Measurements from ENCODE around the gene EHD4.

EHD4 gene

DNA sequence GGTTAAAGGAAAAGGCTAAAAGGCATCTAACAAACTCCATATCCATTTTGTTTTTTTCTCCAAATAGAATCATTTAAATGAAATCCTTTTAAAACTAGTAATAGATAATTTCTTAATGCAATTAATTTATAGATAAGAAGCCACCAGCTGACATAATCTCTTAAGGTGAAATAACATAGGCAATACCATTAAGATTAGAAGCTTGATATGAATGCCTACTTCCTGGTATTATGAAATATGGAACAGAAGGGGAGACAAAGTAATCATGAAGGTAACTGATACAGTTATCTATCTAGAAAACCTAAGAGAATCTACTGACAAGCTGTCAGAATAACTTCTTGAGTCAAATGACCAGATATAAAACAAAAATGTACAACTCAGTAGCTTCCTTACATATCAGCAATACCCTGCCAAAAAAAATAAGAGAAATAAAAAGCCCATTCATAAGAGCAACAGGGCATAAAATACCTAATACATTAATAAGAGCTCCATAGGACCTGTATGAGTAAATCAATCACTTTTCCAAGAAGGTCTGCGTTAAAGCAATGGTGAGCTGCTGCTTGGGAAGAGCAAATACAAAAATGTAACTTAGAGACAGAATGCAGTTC lies 10.7 kb downstream of the EHD4 start:
- no peak for DNase-seq
- intact Hi-C loops (cut with DNase I): no loop called here

DNA sequence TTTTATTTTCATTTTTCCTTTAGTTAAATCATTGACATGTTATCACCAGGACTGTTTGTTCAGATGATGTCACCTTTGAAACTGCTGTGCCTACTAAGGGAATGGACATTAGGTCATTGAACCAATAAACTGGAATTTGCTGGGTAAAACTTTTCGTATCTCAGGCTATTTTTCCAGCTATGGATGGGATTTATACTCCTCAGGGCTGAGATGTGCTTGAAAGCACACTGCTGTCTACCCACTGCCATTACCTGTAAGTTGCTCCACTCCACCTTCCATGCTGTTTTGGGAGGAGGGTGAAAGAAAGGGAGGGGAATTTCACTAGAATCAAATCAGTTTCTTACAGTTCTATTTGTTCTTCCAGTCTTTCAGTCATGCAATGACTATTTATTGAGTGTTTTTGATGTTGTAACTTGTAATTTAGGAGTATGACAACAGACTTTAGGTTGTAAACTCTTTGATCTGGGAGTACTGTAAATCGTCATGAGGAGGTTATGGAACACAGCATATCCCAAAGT lies 11.3 kb downstream of the EHD4 start:
- intact Hi-C loops (cut with DNase I): no loop called here
- DNase-seq: no peak

DNA sequence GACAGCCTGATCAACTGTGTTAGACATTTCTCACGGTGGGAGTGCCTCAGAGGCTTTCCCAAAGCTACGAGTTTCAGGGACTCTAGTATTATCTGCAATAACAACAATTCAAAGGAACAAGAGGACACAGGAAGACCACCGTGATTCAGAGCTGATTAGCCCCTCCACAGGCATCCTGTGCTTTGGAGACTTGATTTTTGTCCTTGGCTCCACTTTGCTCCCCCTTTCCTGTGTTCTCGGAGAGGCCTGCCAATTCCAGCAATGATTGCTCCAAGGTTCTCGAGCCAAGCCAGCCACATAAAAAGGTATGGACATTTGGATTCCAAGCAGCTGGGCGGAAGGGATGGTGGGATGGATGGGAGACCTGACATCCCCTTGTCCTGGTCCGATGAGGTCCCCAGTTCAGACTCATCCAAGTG lies 14.3 kb downstream of the EHD4 start:
- no peak for DNase-seq
- intact Hi-C loops (cut with DNase I): no loop called here

DNA sequence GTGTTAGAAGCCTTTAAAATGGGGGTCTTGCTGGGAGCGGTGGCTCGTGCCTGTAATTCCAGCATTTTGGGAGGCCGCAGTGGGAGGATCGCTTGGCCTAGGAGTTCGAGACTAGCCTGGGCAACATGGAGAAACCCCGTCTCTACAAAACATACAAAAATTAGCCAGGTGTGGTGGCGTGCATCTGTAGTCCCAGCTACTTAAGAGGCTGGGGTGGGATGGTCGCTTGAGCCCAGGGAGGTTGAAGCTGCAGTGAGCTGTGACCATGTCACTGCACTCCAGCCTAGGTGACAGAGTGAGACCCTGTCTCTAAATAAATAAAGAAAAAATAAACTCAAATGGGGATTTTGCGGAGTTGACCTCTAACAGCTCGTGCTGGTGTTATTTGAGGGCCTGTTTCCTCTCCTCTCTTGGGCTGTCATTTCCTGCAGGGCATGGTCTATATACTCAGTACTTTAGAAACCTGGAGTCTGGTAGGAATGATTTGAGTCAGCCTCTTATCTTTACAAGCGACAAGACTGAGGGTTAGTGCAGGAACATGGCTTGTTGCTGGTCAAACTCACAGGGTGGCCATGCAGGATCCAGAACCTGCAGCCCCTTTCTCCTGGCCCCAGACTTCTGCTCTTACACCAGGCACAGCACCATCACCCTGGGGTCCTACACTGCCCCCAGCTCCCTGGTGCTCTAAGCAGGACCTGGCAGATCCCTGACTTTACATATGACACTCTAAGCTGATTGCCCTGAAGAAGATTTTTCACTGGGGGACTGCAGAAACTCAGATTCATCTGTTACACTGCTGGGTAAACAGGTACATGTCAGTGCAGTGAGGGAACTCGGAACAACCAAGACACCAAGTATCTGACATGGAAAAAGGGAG lies 15.1 kb downstream of the EHD4 start:
- intact Hi-C loops (cut with DNase I): no loop called here
- no peak for DNase-seq

DNA sequence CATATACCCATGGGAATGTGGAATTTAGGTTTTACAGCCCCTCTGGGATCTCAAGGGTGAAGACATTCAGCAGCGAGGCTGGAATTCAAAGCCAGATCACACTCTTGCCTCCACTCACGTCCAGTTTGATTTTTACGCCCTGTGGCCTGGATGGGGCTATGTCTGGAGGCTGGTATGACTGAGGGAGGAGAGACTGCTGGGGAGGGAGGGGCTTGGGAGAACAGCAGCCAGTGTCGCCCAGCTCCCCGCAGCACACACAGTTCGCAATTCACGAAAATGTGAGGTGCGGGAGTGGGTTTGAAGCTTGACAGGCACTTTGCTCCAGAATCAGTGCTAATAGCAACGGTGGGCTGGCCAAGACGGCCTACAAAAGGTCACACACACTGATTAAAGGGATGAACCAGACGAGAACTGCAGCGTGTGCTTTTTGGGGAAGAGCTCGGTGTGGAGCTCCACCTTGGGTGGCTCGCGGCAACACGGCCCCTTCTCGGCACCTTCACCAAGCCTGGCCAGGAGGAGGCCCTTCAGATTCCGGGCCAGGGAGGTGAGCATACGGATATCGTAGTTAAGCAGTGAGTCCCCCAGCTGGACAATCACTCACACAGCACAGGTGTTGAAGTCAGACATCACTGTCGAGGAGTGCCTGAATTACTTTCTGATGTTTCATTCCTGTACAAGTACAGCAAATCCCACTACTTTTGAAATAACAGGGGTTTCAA lies 16.4 kb downstream of the EHD4 start:
- DNase-seq: no peak
- intact Hi-C loops (cut with DNase I): no loop called here

DNA sequence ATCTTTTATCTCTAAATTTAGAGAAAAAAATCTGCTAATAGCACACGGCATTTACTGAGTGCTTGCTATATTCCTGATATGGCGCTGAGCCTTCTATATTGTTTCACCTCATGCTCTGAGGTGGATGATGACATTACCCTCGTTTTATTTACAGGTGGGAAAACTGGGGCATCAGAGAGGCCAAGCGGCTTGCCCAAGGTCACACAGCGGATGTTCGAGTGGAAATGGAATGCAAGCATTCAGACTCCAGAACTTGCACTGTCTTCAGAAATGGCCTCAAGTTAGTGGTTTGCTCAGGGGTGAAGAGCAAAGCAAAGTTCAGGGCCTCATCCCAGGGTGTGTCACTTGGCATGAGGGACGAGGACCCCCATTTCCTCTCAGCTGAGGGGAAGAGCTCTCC lies 17.3 kb downstream of the EHD4 start:
- intact Hi-C loops (cut with DNase I): no loop called here
- no peak for DNase-seq

DNA sequence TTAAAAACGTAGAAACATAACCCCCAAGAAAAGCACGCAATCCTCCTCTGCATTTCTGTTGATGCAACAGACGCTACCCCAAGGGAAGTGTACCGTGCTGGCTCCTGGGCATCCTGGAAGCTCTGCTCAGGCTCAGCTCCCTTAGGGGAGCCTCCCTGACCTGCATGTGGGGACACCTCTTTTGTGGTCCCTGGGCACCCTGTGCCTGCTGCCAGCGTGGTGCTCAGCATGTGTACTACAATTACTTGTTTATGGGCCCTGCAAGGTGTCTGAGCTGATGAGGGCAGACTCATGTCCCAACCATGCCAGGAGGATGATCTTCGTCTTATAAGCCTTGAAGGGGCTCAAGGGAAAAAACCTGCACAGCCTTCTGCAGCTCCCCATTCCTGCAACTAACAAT lies 18.3 kb downstream of the EHD4 start:
- no peak for DNase-seq
- intact Hi-C loops (cut with DNase I): no loop called here

DNA sequence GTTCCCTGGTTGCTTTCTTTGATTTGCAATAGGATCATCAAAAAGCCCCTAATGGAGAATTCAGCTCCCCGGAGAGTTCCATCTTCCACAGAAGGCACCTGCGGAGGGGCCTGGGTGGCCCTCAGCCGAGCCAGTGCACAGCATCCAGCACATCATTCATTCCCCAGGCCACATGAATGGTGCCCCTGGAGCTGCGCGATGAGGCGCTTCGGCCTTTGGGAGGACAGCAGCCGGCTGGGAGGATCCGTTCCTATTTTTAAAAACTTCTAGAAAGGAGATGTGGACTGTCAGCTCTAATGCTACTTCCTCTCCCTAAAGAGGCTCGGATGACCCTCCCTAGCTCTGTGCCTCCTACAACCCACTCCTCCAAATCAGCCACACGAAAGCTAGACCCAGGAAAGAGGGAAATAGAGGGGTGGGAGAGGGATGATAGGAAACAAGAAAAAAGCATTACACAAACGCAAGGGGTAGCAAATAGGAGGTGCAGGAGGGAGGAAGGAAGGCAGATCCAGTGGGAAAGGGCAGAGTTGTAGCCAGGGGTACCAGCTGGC lies 20.3 kb downstream of the EHD4 start:
- DNase-seq: peak in 1 of 10 donors; percentile 63
- intact Hi-C loops (cut with DNase I): no loop called here

DNA sequence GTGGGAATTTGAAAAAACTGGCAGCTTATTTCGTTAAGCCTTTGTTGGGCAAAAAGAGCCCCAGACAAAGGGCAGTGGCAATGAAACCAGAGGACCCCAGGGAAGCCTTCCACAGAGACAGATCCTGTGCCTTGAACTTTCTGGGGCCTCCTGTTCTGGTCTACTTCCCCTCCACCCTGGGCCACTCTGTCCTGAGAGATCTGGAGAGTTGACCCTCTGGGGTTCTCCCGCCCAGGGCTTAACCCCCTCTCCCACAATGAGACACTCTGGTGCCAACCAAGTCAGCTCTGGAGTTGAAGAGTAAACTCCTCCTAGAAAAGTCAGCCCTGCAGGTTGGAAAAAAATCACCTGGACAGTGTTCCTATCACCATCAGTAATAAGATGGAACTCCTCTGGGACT lies 20.8 kb downstream of the EHD4 start:
- no peak for DNase-seq
- intact Hi-C loops (cut with DNase I): no loop called here

DNA sequence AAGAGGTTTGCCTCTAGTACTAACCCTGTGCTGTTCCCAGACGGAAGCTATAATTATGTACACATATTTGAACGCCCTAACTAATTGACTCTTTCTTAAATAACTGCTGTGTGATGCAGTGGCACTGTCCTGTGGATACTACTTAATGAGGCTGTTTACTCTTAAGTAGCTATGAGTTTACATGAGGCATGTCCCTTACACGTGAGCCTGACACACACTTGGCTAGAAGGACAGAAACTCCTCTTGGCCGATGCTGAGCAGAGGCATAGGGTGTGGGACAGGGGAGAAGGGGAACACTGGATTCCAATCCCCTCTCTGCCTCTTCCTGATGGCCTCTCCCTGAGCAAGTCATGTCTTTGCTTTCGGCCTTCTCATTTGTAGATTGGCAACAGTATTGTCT lies 21.9 kb downstream of the EHD4 start:
- intact Hi-C loops (cut with DNase I): no loop called here
- DNase-seq: no peak

DNA sequence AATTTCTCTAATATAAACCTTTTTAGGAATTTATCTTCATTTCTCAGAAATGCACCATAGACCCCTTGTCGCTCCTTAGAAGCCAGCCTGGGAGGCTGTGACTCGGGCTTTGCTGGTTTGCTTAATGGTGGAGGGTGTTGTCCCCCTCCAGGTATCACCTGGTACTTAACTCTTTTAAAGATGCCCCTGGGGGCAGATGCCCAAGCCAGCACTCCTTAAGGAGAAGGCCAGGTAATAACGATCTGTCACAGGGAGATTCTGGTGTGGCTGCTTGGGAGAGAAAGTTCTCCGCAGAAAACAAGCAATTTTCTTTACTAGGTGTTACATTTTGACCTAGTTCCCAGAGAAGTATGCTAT lies 22.3 kb downstream of the EHD4 start:
- no peak for DNase-seq
- intact Hi-C loops (cut with DNase I): no loop called here

DNA sequence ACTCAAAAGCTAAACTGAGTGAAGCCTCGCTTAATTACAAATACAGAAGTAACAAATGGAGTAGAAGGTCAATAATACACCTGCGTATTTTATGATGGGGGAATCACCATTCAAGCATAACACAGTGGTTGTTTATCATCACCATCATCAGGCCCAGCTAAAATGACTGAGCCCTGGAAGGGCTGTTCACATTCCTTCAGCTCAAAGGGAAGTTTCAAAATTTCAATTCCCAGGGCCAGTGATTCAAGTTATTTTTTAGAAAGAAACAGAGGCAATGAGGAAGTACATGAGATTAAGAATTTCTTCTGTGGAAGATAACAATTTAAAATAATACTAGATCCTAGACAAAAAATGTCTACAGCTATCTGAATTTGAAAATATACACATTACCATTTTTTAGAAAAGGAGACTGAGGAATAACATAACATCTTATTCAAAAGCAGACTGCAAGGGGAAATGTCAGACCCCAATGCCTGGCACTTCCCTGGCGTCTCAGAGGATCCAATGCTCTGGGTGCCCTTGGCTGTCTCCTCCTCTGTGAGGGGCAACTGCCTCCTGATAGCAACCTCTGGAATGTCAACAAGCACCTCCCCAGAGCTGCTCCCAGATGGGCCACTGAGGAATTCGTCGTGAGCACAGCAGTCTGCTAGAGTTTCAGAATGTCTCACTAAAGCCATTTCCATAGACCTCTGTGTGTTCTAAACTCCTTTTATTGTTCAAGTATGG lies 22.8 kb downstream of the EHD4 start:
- no peak for DNase-seq
- intact Hi-C loops (cut with DNase I): no loop called here

DNA sequence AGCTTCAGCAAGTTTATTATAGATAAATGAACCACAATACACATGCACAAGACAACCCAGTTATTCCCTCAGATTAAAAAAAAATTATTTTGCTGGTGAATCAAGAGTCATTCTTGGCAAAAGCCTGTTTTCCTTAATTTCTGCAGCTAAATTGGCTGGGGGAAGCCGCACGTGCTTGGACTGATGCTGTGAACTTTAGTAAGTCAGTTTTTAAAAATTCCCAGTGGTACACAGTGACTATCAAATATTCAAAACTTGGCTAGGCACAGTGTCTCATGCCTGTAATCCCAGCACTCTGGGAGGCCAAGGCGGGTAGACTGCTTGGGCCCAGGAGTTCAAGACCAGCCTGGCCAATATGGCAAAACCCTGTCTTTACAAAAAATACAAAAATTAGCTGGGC lies 23.9 kb downstream of the EHD4 start:
- intact Hi-C loops (cut with DNase I): no loop called here

DNA sequence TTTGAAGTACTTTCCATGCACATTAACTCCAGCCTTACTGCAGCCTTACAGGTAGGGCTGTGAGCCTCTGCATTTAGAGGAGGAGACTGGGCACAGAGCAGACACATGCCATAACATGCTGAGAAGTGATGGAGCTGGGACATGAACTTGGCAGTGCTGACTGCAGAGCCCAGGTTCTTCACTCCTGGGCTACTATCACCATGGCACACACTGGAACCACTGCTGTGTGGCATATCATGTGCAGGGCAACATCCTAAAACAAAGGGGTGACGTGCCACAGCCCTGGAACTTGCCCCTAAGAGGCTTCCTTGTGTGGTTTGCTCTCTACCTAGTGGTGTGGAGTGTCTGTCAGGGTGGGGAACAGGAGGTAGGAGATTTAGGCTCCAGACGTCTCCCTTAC lies 25.4 kb downstream of the EHD4 start:
- DNase-seq: no peak
- intact Hi-C loops (cut with DNase I): no loop called here

More for the DNA sequence above, 23.9 kb downstream of the EHD4 start:
- DNase-seq: no peak

DNA sequence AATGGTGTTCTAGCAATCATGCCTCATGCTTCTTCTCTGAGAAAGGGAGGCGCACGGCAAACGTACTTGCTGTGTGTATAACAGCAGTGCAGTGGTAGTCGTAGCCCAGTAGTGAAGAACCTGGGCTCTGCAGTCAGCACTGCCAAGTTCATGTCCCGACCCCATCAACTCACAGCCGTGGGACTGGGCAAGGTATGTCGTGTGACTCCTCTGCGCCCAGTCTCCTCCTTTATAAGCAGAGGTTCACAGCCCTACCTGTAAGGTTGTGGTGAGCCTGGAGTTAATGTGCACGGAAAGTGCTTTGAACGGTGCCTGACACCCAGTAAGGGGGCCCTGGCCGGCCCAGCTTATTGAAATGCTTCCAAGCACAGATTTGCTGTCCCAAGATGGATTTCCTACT lies 26.6 kb downstream of the EHD4 start:
- no peak for DNase-seq
- intact Hi-C loops (cut with DNase I): no loop called here

DNA sequence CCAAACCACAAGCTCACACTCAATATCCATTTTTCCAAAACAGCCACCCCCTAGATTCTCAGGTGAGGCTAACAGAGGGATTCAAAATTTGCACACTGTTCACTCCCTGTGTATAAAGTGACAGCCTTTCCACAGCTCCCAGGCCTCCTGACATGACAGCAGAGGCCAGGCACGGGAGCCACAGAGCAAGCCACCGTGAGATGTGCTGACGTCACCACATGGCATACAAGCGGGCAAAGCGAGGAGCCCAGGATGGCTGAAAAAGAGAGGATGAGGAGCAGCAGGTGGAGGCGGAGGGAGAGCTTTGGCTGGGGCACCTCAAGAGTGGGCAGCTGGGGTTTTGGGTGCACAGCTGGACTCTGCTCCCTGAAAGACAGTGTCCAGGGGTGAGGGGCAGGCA lies 27.1 kb downstream of the EHD4 start:
- no peak for DNase-seq
- intact Hi-C loops (cut with DNase I): no loop called here

DNA sequence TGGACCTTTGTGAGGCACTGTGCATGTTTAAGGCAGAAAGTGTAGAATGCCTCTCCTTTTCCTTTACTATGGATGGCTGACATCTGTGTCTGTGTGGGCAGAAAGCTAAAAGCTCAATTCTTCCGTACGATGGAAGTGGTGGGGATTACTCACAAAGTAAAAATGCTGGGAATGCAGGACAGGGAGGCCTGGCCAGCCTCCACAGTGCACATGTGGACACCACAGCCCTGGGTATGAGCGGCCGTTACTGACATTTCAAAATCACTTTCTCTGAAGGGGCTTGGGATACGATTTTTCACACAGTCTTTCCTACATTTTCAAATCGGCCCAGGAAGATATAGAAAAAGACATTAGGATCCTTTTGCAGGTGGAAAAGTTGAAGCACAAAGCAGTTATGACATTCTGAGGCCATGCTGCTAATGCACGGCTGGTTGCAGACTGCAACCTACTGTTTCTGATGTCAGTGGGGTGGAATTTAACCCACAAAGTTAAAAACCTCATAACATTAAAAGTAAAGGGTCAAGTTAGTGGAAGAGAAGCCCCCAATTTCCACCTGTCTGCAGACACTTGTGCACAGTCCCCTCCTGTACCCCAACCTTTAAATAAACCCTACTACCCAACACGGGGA lies 27.9 kb downstream of the EHD4 start:
- intact Hi-C loops (cut with DNase I): no loop called here
- DNase-seq: no peak

DNA sequence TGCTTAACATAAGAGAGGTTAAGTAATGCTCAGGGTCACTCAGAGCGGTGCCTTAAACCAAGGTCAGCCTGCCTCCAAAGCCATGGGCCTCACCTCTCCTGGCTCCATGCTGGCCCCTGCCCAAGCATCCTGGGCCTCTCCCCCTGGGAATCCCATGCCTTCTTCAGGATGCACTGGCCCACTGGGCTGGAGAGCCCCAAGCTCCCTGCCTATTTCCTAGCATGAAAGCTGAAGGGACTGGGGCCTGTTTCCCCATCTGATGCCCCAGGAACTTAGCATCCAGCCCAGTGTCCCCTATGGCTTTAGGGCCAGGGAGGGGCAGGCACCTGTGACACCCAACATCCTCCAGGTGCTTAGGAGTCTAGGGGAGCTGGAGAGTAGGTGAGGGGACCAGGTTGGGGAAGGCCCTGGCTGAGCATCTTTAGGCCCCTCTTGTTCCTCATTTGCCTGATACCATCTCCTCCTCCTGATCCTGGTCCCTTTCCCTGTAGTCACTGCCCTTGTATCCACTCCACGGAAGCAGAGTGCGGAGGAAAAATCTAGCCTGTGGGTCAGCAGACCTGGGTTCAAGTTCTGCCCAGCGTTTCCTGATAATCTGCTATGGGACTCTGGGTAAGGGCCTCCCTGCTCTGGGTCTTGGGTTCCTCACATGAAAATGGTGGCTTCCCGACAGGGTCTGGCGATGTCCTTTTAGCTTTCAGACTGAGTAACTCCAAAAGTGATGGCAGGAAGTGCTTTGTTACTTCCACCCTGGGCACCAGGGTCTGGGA lies 28.6 kb downstream of the EHD4 start:
- no peak for DNase-seq
- intact Hi-C loops (cut with DNase I): no loop called here

DNA sequence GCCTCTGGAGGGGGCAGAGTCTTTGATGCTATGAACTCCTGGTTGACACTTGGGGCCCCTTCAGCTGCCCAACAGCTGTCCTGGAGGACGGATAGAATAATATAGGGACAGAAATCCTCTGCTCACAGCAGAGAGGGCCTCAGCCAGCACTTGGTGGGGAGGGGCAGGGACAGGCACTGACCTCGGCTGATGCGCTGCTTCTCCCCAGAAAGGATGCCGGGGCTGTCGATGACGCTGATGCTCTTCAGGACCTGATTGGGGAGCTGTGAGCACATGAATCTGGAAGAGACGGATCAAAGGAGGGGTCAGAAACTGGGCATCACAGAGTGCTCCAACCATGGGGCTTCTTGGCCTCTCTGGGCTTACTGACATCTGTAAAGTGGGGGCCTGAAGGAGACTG lies 29.5 kb downstream of the EHD4 start:
- no peak for DNase-seq
- intact Hi-C loops (cut with DNase I): no loop called here
